Suprapubic skin (tissue), 4 donors: ENCODE measurements around the gene CA9. TPM values are rescaled to one million over a fixed set of nuclear protein-coding genes. Genes with fewer than 3 reads are reported as not detected.

Experiments
- DNase-seq, 2 donors: peaks; one replicate each; pipeline ENCODE4 v3.0.0-alpha.2; 2019; ENCODE audit warnings: low spot score in 2 of 2
- H3K27ac ChIP-seq: fragments of 200-600 bp; sonication (generic); one replicate; pipeline ENCODE4 v1.5.1; 2019
- H3K27me3 ChIP-seq: fragments of 200-600 bp; sonication (generic); one replicate; pipeline ENCODE4 v1.5.1; 2019
- H3K36me3 ChIP-seq: fragments of 200-600 bp; sonication (generic); one replicate; pipeline ENCODE4 v1.5.1; 2019
- H3K4me1 ChIP-seq: fragments of 200-600 bp; sonication (generic); one replicate; pipeline ENCODE4 v1.5.1; 2019
- H3K4me3 ChIP-seq: fragments of 200-600 bp; sonication (generic); one replicate; pipeline ENCODE4 v1.5.1; 2019; ENCODE audit warnings: mild to moderate bottlenecking
- H3K9me3 ChIP-seq: fragments of 200-600 bp; sonication (generic); one replicate; pipeline ENCODE4 v1.5.1; 2019
- EP300 ChIP-seq: sonication (generic); formaldehyde crosslinking; IDR thresholded peaks from one replicate; pipeline ENCODE4 v1.6.1; 2017; ENCODE audit warnings: antibody characterized with exemption
- POLR2A ChIP-seq, 2 donors: fragments of 450-650 bp; IDR thresholded peaks; one replicate each; pipeline ENCODE4 v1.6.1; 2017; ENCODE audit warnings: antibody characterized with exemption in 2 of 2, mild to moderate bottlenecking in 2 of 2, moderate library complexity in 2 of 2
- POLR2AphosphoS5 ChIP-seq, 3 donors: sonication (generic); formaldehyde crosslinking; IDR thresholded peaks; one replicate each; pipeline ENCODE4 v1.6.1; 2017; ENCODE audit warnings: antibody characterized with exemption in 3 of 3
- WGBS: methylation state at CpG from one replicate; pipeline ENCODE4 v1.1.5; 2018; 5-methylcytosine and 5-hydroxymethylcytosine counted together
- total RNA-seq, 4 donors: library from RNA; depleted of rRNA; stranded (reverse); fragments of >200 nt; gene quantifications; one replicate each; pipeline ENCODE4 v1.1.0, GENCODE V29; 2016
- TF ChIP-seq, protein P1 (sequence below), 2 donors: fragments of 200-600 bp in 1 of 2; fragments of 450-650 bp in 1 of 2; sonication (generic) in 1 of 2; IDR thresholded peaks; one replicate each; pipeline ENCODE4 v1.5.1; 2016 to 2019; ENCODE audit warnings: antibody characterized with exemption in 2 of 2, mild to moderate bottlenecking in 1 of 2, moderate library complexity in 1 of 2

The CA9 gene
- total RNA-seq, 4 donors from 2014 or later, result 2.1 to 5.7 (median 2.8) TPM; not detected in 1

- no peak overlapping the region for H3K4me3 ChIP-seq
- DNase-seq, result no peak
- no peak overlapping the region for H3K27ac ChIP-seq
Measured at GRCh38 chr9:35706951-35707350, 33.2 kb downstream of the CA9 start.

DNA sequence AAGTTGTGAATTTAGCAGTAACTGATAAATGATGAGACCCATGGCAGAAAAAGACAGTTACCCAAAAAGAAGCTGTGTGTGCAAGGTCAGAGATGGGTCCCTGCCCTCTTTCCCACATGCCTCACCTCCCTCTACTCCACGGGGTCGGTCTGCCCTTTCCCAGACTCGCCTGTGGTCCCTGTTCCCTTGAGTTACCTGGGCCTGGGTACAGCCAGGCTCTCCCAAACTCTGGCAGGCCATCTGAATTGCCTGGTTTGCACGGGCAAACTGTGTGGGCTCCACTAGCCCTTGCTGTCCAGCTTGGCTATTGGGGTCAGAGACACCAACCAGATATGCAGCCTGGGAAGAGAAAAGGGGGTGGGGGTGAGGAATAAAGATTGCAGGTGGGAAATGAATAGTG, 34.4 kb downstream of the CA9 start:
- Histone ChIP-seq H3K27me3 (no peaks in the 10 kb centered on the region), H3K36me3 (peaks cover 98% of the 10 kb centered on the region), H3K9me3 (no peaks in the 10 kb centered on the region), H3K27ac (no peak overlapping the region), H3K4me1 (no peaks in the 10 kb centered on the region), H3K4me3 (no peak overlapping the region)
- WGBS, result 100% methylated on average over 4 of the region's 4 CpGs
- DNase-seq, result no peak
- TF ChIP-seq, protein P1, sequence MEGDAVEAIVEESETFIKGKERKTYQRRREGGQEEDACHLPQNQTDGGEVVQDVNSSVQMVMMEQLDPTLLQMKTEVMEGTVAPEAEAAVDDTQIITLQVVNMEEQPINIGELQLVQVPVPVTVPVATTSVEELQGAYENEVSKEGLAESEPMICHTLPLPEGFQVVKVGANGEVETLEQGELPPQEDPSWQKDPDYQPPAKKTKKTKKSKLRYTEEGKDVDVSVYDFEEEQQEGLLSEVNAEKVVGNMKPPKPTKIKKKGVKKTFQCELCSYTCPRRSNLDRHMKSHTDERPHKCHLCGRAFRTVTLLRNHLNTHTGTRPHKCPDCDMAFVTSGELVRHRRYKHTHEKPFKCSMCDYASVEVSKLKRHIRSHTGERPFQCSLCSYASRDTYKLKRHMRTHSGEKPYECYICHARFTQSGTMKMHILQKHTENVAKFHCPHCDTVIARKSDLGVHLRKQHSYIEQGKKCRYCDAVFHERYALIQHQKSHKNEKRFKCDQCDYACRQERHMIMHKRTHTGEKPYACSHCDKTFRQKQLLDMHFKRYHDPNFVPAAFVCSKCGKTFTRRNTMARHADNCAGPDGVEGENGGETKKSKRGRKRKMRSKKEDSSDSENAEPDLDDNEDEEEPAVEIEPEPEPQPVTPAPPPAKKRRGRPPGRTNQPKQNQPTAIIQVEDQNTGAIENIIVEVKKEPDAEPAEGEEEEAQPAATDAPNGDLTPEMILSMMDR (IDR thresholded peaks at IDR 0.05), result no peak
- no peak for TF ChIP-seq POLR2A (IDR thresholded peaks at IDR 0.05)
- no peak for TF ChIP-seq EP300
- TF ChIP-seq POLR2AphosphoS5 (IDR thresholded peaks at IDR 0.05), result no peak

More at GRCh38 chr9:35706951-35707350, 33.2 kb downstream of the CA9 start:
- TF ChIP-seq, protein P1 (IDR thresholded peaks at IDR 0.05), result no peak
- no peak for TF ChIP-seq EP300
- no peak for TF ChIP-seq POLR2A (IDR thresholded peaks at IDR 0.05)
- TF ChIP-seq POLR2AphosphoS5 (IDR thresholded peaks at IDR 0.05), result no peak
- 95% methylated on average over 10 of the region's 10 CpGs for WGBS
- Histone ChIP-seq H3K9me3 (no peaks in the 10 kb centered on the region), H3K36me3 (peaks cover 98% of the 10 kb centered on the region), H3K4me1 (no peaks in the 10 kb centered on the region), H3K27me3 (no peaks in the 10 kb centered on the region)

DNA sequence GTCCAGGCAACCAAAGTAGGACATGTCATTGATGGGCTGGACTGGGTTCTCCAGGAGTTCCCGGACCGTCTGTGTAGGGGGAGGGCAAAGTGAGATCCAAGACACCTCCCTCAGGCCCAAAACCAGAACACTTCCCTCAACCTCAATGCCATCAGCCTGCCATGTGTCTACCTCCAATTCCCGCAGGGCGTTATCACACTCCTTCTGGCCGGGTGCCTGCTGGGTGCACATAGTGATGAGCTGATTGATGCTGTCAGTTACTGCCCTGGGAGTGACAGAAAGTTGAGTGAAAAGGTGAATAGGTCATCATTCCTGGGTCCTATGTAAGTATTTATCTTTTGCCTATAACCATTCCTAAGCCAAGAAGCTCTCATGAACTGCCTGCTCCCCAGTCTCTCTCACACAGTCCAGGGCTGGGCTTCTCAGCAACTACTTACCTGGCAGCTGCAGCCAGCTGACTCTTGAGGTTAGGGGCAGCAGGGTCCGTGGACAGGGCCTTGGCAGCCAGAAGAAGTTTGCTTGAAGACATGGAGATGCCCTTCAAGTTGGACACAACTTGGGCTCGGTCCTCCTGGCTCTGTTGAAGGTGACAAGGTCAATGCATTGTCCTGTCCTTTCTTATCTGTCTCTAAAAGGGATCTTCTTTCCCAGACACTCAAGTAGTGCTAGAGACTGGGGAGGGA, 37.2 kb downstream of the CA9 start:
- no peak for DNase-seq
- Histone ChIP-seq H3K27ac (no peak overlapping the region), H3K4me3 (no peak overlapping the region), H3K27me3 (no peaks in the 10 kb centered on the region), H3K4me1 (no peaks in the 10 kb centered on the region), H3K36me3 (peaks cover 98% of the 10 kb centered on the region), H3K9me3 (no peaks in the 10 kb centered on the region)
- WGBS, result 75% methylated on average over 5 of the region's 7 CpGs
- no peak for TF ChIP-seq POLR2A (IDR thresholded peaks at IDR 0.05)
- TF ChIP-seq, protein P1 (IDR thresholded peaks at IDR 0.05), result no peak
- TF ChIP-seq EP300, result no peak
- no peak for TF ChIP-seq POLR2AphosphoS5 (IDR thresholded peaks at IDR 0.05)

- DNase-seq, result no peak
- TF ChIP-seq POLR2A (IDR thresholded peaks at IDR 0.05), result no peak
- TF ChIP-seq, protein P1 (IDR thresholded peaks at IDR 0.05), result no peak
- TF ChIP-seq EP300, result no peak
- no peak for TF ChIP-seq POLR2AphosphoS5 (IDR thresholded peaks at IDR 0.05)
Measured at GRCh38 chr9:35711501-35712428, 38.0 kb downstream of the CA9 start.

More at GRCh38 chr9:35711501-35712428, 38.0 kb downstream of the CA9 start:
- Histone ChIP-seq H3K9me3 (no peaks in the 10 kb centered on the region), H3K4me3 (no peak overlapping the region), H3K36me3 (peaks cover 98% of the 10 kb centered on the region), H3K27me3 (no peaks in the 10 kb centered on the region), H3K27ac (no peak overlapping the region), H3K4me1 (no peaks in the 10 kb centered on the region)
- 78% methylated on average over 20 of the region's 21 CpGs for WGBS
